Left lung (tissue), 10 donors: ENCODE data around the gene NOS1. TPM values are rescaled to one million over a fixed set of nuclear protein-coding genes. Genes with fewer than 3 reads are reported as not detected.
"Not testable (repeated sequence)": the region's sequence is repeated elsewhere in the genome, so short reads cannot be mapped to it uniquely, and the experiment has no call there.

Experiments used
- ATAC-seq: fragments of 200-7000 bp; cut with Tn5 transposase; one replicate; pipeline ENCODE4 v1.9.1; 2020; ENCODE audit warnings: moderate library complexity
- DNase-seq, 4 donors: peaks; one replicate each; pipeline ENCODE4 v3.0.0-alpha.2; 2013 to 2020
- H3K27ac ChIP-seq, 2 donors: fragments of 200-600 bp; sonication (generic) in 1 of 2; one replicate each; pipeline versions ENCODE4 v1.5.0 to v1.8.0; 2020 to 2021
- H3K27me3 ChIP-seq, 2 donors: fragments of 200-600 bp; sonication (generic) in 1 of 2; one replicate each; pipeline versions ENCODE4 v1.5.0 to v1.8.0; 2020 to 2021
- H3K36me3 ChIP-seq, 2 donors: fragments of 200-600 bp; sonication (generic) in 1 of 2; one replicate each; pipeline versions ENCODE4 v1.5.0 to v1.8.0; 2020 to 2021
- H3K4me1 ChIP-seq, 2 donors: fragments of 200-600 bp; one replicate each; pipeline ENCODE4 v1.8.0; 2021
- H3K4me3 ChIP-seq, 2 donors: fragments of 200-600 bp; sonication (generic) in 1 of 2; one replicate each; pipeline versions ENCODE4 v1.5.0 to v1.8.0; 2020 to 2021; ENCODE audit warnings: mild to moderate bottlenecking in 1 of 2
- H3K9me3 ChIP-seq, 2 donors: fragments of 200-600 bp; sonication (generic) in 1 of 2; one replicate each; pipeline versions ENCODE4 v1.5.0 to v1.8.0; 2020 to 2021
- CTCF ChIP-seq, 2 donors: fragments of 200-600 bp; sonication (generic) in 1 of 2; IDR thresholded peaks; one replicate each; pipeline versions ENCODE4 v1.5.0 to v1.8.0; 2021; ENCODE audit warnings: antibody characterized with exemption in 2 of 2
- intact Hi-C, 2 donors: fragments of 100-400 bp; cut with DNase I; formaldehyde crosslinking; loops; one replicate each; pipeline versions ENCODE4 v1.11.2 to v1.14.2; 2022
- polyA plus RNA-seq, 6 donors: library from polyadenylated mRNA; unstranded; fragments of 120-200 nt; gene quantifications; one replicate each; pipeline ENCODE4 v1.2.1, GENCODE V29; 2013; ENCODE audit not compliant: insufficient read length in 6 of 6
- total RNA-seq, 2 donors: library from RNA; stranded (reverse); fragmentation: NEBNext Ultra II Directional; extraction: Animal tissue kit (Norgen Biotek cat#: 25700); gene quantifications; one replicate each; pipeline ENCODE4 v1.2.1, GENCODE V29; 2021
- donor health status: DM: no; HTN: yes; CAD: no.
- donor health status: DM: no; HTN: no; CAD: no.

Gene NOS1
- total and polyA plus RNA-seq, 8 donors: 0.11 to 2.4 (median 0.35) TPM

GRCh38 chr12:117380083-117380482 lies 18.7 kb upstream of the NOS1 start:
- peaks cover 0 to 2% of the 10 kb centered on the region in 2 donors for H3K9me3 ChIP-seq
- DNase-seq (no peak), ATAC-seq (no peak)
- intact Hi-C loops: no loop called here
- peaks cover 0 to 9% of the 10 kb centered on the region in 2 donors for H3K27me3 ChIP-seq
- no peaks in the 10 kb centered on the region for H3K36me3 ChIP-seq
- TF ChIP-seq CTCF (IDR thresholded peaks at IDR 0.05): no peak
- H3K4me1 ChIP-seq: no peaks in the 10 kb centered on the region
- no peak overlapping the region for H3K27ac ChIP-seq
- H3K4me3 ChIP-seq: no peak overlapping the region

GRCh38 chr12:117377758-117378157 lies 16.3 kb upstream of the NOS1 start:
- DNase-seq (no peak), ATAC-seq (no peak)
- H3K4me3 ChIP-seq: no peak overlapping the region
- peaks cover 0 to 2% of the 10 kb centered on the region in 2 donors for H3K9me3 ChIP-seq
- no peak overlapping the region for H3K27ac ChIP-seq
- H3K27me3 ChIP-seq: no peaks in the 10 kb centered on the region
- no peaks in the 10 kb centered on the region for H3K4me1 ChIP-seq
- TF ChIP-seq CTCF (IDR thresholded peaks at IDR 0.05): no peak
- H3K36me3 ChIP-seq: no peaks in the 10 kb centered on the region
- intact Hi-C loops: no loop called here

GRCh38 chr12:117370588-117370987 lies 9.2 kb upstream of the NOS1 start:
- no peaks in the 10 kb centered on the region for H3K9me3 ChIP-seq
- intact Hi-C loops: no loop called here
- DNase-seq (no peak), ATAC-seq (no peak)
- H3K27me3 ChIP-seq: peaks cover 0 to 12% of the 10 kb centered on the region in 2 donors
- H3K4me1 ChIP-seq: no peaks in the 10 kb centered on the region
- H3K4me3 ChIP-seq: no peak overlapping the region
- H3K27ac ChIP-seq: no peak overlapping the region
- H3K36me3 ChIP-seq: no peaks in the 10 kb centered on the region
- no peak for TF ChIP-seq CTCF (IDR thresholded peaks at IDR 0.05)

GRCh38 chr12:117370000-117370399 lies 8.6 kb upstream of the NOS1 start:
- H3K27me3 ChIP-seq: peaks cover 0 to 18% of the 10 kb centered on the region in 2 donors
- not testable (repeated sequence) for H3K4me1 ChIP-seq, DNase-seq, H3K27ac ChIP-seq, H3K36me3 ChIP-seq, ATAC-seq, H3K9me3 ChIP-seq, H3K4me3 ChIP-seq
- intact Hi-C loops: loop anchor here in 1 of 2 donors (5.0 kb wide), 2 partner anchors 217 to 467 kb away; no protein-coding TSS in a partner anchor

- intact Hi-C loops: loop anchor here in 1 of 2 donors (5.0 kb wide), 2 partner anchors 220 to 470 kb away; no protein-coding TSS in a partner anchor
- H3K27me3 ChIP-seq: peaks cover 1 to 46% of the 10 kb centered on the region in 2 donors
- no peaks in the 10 kb centered on the region for H3K36me3 ChIP-seq
- DNase-seq (peak in 3 of 4 donors; percentile 39 to 79 (median 58)), ATAC-seq (peak; percentile 95)
- peak; percentile 78 to 88 for TF ChIP-seq CTCF (IDR thresholded peaks at IDR 0.05)
- H3K4me1 ChIP-seq: no peaks in the 10 kb centered on the region
- H3K9me3 ChIP-seq: no peaks in the 10 kb centered on the region
- H3K4me3 ChIP-seq: no peak overlapping the region
- no peak overlapping the region for H3K27ac ChIP-seq
Observed at GRCh38 chr12:117367006-117367638, 5.7 kb upstream of the NOS1 start.
